A549 treated with dexamethasone at 1 μM for 4 hours (cell line): ENCODE measurements around the gene CHMP4A. TPM values are rescaled to one million over a fixed set of nuclear protein-coding genes. Genes with fewer than 3 reads are reported as not detected.

Source experiments
- total RNA-seq: library from RNA; stranded (reverse); fragments of 200-300 nt; extraction: Qiagen RNA extraction; gene quantifications from 5 replicates; pipeline ENCODE4 v1.2.3, GENCODE V29; 2022

CHMP4A gene, protein sequence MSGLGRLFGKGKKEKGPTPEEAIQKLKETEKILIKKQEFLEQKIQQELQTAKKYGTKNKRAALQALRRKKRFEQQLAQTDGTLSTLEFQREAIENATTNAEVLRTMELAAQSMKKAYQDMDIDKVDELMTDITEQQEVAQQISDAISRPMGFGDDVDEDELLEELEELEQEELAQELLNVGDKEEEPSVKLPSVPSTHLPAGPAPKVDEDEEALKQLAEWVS
- total RNA-seq = 81.0 to 115 TPM (median 82.9 TPM) in 5 replicates

DNA sequence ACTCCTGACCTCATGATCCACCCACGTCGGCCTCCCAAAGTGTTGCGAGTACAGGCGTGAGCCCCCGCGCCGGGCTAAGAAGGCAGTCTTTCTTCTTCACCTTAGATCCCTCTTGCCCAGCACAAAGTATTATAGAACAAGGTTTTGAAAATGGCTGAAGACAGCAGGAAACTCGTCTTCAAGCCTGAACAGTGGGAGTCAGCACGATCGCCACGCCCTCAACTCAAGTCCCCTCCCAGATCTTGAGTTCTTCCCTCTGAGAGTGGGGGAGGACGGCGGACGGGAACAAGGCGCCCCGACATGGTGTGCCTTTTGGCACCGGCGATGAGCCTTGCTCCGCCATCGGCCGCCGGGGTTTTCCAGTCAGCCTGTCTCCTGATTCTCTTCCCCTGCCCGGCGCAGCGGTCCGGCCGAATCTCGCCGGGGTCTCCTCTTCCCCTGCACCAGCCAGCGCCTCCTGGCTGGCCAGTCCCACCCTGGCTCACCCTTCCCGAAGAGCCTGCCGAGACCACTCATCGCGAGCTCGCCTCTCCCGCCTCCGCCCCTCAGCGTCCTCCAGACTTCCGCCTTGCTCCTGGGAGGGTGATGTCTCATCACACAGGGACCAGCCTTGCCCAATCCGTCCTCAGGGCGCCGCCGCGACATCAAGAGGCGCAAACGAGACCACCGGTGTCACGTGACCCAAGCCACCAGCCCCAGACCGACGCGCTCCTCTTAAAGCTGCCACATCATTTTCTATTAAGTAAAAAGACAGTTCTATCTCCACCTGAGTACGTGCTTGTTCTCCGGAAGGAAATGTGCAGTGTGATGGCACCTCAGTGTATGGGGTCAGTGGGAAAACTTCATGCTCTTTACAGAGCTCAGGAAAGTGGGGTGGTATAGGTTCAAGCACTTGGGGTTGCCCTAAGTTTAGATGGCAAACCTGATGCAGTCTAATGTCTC is at the start of gene CHMP4A:
TSS of gene CHMP4A (minus strand) at position 565 of the 942 bp plus-strand sequence. CDS start at position 516, 49 bp downstream.

DNA sequence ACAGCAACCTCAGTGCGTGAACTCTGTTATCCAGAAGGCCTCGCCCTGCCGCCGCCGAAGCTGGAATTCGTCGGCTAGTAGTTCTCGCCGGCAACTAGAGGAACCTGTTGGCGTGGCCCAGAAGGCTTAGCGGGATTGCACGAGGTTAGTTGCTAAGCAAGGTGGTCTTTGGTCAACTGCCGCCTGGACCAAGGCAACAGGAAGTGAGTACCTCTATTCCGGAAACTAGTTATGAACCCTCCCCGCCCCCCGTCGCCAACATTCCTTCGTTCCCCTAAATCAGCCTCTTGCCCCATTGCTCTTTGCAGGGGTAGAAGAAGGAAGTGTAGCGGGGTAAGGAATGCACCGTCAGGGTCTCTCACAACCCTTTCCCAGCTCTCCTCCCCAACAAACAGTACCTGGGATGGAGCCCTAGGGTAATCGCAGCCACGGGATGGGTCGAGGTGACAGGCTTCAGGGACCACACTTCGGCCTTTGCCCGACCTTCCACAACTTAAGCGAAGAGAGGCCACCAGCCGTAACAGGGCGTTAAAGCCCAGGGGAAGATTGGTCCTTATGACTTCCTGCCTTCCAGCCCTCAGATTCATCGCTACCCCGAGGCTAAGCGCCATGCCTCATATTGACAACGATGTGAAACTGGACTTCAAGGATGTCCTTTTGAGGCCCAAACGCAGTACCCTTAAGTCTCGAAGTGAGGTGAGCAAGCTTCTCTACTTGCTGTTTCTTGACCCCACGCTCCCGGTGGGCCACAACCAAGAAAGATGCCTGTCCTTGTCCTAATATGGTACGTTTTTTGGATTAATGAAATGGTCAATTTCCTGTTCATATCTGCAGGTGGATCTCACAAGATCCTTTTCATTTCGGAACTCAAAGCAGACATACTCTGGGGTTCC is 19.6 kb upstream of the CHMP4A start, which contains the start of gene GMPR2:
TSS of gene GMPR2 (plus strand) at position 285 of the 893 bp plus-strand sequence. CDS start at position 610, 325 bp downstream.

DNA sequence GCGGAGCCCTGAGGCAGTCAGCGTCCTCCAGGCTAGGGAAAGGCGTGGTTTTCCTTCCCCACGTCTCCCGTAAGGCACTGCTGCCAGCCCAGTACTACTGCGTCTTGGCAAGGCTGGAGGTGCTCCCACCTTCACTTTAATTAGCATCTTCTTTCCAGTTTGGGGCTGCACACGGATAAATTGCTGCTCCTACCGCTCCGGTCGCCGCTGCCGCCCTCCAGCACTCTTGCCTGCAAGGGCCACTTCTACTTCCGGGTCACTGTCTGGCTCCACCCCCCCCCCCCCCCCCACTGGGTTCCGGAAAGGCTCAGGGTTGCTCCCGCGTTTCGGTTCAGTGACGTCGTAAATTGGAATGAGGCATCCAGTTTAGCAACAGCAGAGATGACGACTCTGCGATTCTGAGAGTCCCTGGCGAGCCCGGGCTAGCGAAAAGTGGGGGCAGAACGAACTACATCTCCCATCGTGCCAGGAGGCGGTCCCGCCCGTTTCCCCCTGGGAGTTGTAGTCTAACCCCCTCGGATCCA is 18.9 kb upstream of the CHMP4A start, which contains the start of gene NEDD8:
TSS of gene NEDD8 (minus strand) at position 247 of the 524 bp plus-strand sequence. CDS start at position 147, 100 bp downstream.

DNA sequence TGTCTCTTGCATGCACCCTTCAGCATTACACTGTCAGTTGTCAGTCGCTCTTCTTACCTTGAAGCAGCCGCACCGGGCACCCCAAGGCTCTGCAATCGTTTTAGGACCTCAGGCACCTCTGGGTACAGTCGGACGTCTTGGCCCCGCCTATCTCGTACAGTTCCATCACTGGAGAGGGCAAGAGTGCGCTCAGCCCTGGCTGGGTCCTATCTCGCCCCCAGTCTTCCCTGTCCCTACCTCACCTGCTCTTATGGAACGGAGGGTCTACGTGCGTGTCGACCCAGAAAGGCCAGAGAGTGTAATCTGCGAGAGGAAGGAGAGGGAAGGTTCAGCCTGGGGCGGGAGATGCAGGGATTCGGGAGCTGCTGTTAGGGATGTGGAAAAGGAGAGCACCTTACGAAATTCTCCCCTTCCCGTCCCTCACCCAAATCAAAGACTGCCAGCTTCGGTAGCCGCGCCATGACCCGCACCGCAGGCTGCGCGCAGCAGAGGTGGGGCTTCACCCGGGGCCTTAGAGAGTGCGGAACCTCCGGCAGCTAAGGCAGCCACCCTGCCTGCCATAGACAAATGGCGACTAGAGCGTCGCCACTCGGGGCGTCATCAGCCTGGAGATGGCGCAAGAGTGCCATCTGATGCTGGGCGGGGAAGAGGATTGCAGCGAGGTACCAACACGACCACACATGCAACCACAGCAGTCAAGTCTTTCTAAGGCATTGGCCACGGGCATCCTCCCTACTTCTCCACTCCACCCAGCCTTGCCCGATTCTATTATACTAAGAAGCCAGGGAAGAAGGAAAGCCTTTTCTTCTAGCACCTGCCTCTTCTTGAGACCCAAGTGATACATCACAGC is 2.4 kb upstream of the CHMP4A start, which contains the start of gene MDP1:
TSS of gene MDP1 (minus strand) at position 572 of the 850 bp plus-strand sequence. CDS start at position 461, 111 bp downstream.

DNA sequence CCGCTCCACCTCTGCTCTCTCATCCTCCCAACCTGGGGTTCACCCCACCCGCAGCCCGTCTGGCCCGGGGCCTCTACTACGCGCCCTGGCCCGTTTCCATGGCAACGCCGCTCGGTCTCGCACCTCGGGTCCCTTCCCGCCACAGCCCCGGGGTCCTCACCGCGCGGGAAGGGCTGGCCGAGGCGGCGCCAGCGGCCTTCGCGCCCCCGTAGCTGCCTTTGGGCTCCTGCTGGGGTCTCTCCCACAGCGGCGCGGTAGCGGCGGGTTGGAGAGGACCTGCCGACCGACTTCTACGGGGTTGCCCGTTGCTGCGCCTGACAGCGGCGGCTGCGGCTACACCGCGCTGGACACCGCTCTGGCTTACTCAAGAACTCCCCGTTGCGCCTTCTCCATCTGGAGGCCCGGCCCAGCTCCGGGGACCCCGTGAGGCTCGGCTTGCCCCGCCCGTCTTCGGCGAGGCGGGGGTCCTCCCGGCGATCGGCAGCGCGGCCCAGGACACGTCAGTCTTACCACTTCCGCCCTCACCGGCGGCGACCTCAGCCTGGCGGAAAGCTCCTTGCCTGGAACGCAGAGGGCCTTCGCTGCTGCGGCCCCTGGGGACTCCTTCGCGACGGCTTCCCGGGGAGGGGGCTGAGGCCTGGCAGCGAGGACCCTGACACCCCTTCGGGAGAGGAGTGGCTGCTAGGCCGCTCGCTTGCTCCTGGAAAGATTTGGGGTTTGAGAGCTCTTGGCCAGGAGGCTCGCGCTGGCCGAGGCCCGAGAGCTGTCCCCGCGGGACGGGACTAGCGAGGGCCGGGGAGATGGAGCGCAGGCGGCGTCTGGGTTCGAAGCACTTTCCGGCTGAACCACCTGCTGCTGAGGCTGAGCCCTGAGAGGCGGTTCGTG is 17.9 kb downstream of the CHMP4A start, which contains the start of gene TM9SF1:
TSS of gene TM9SF1 (minus strand) at position 256 of the 885 bp plus-strand sequence. CDS start 422 bp downstream, outside the sequence.

DNA sequence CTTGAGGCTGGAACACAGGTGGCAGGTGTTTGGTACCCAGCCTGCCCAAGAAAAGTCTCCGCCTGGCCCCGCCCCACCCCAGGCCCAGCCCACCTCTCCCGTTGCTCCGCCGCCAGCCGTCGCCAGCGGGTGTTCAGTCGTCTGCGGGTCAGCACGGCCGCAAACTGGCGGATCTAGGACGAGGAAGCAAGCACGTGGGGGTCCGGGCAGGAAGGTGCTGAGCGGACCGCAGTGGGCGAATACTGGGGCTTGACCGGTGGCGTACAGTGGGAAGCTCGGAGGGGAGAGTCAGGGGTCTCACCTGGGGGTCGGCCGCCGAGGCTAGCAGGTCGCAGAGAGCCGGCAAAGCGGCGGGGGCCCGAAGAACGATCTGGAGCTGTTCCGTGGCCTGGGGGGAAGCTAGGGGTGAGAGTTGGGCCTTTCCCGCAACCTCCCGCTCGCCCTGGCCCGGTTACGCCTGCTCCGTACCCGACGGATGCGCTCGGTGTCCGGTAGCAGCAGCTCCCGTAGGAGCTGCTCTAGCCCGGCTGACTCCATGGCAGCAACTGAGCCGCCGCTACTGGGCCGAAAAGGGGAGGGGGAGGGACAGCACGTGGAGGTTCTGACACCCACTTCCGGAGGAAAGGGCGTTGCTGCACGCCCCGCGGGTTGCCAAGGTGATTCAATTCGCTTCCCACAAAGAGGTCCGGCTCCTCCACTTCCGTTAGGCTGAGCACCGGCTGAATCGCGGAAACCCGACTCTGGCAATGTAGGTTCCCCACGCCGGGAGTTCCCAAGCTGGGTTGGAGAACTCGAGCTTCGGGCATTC is 24.8 kb downstream of the CHMP4A start, which contains the start of gene IPO4:
TSS of gene IPO4 (minus strand) at position 566 of the 808 bp plus-strand sequence. CDS start at position 537, 29 bp downstream.

DNA sequence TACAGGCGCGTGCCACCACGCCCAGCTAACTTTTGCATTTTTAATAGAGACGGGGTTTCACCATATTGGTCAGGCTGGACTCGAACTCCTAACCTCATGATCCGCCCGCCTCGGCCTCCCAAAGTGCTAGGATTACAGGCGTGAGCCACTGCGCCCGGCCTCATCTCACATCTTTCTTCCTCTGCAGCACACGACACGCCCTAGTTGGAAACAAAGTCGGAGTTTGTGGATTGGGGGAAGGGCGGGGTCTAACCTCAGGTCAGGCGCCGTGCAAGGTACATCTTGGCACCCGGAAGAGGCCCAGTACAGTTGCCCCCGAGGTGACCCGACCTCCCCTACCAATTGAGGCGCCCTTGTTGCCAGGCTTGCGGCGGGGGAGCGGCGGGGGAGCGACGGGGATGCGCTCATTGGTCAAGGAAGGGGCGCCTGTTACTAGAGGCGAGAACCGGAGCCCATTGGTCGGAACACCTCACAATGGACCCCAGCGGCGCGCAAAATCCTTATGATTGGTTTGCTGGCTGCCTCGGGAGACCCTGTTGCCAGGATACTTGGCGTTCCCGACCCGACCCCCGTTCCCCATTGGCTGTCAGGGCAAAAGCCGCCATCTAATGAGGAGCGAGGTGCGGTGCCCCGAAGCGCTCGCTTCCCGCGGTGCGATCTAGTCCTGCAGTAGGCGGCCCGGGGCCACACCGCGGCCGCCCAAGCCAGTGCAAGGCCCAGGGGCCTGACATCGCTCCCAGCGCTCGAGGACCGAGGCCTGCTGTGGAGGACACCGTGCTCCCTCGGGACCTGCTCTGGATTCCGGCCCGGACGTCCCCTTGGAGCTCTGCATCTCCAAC is 41.6 kb downstream of the CHMP4A start, which contains the start of gene REC8:
TSS of gene REC8 (plus strand) at position 659 of the 839 bp plus-strand sequence. CDS start 473 bp downstream, outside the sequence.

DNA sequence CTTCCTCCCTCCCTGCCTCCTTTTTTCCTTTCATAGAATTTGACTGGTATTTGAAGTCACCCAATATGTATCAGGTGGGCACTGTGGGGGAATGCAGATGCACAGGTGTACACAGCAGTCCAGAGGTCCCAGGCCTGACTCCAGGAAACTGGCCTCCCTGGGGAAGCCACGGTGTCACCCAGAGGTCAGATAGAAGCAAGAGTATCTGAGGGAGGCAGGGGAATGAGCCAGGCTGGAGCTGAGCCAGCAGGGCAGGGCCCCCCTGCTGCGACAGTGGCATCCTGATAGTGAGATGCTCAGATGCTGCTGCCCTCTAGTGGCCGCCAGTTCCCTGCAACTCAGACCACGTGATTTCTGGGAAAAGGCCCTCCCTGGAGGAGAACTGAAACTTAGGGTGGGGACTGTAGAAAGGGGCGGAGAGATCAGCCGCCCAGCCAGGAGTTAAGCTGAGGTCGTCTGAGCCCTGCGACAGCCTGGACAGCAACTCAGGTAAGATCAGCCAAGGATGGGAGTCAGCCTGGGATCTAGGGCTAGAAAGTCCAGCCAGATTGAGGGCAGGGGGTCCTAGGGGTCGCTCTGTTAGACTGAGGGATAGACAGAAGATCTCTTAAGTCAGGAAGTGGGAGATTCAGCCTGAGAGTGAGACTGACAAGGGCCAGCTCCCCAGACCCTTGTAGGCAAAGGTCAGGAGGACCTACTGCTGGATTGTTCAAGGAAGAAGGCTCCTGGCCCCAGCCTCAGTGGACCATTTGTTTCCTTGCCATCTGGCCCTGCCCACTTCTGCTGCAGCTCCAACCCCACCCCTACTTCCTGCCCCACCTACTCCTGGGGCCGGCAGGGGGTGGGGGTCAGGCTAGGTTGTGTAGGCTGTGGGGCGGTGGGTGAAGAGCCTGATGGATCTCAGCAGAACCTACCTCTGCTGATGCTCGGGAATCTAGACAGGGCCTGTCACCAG is 52.2 kb downstream of the CHMP4A start, which contains the start of gene IRF9:
TSS of gene IRF9 (plus strand) at position 416 of the 955 bp plus-strand sequence. CDS start 880 bp downstream, outside the sequence.

Other genes starting within 250 kb of the CHMP4A start
- gene DHRS4L2, start 224.6 kb downstream of the CHMP4A start, total RNA-seq = 21.1 to 36.7 TPM (median 31.9 TPM) in 5 replicates
- gene CARMIL3, start 161.5 kb downstream of the CHMP4A start, total RNA-seq = 0.29 to 0.86 TPM (median 0.53 TPM) in 5 replicates
- 0.06 to 0.34 TPM (median 0.13 TPM) in 5 replicates for gene CPNE6, start 141.9 kb downstream of the CHMP4A start, total RNA-seq
- gene PCK2, start 119.2 kb downstream of the CHMP4A start, total RNA-seq = 15.7 to 23.6 TPM (median 21.3 TPM) in 5 replicates
- gene DCAF11, start 98.7 kb downstream of the CHMP4A start, total RNA-seq = 21.0 to 23.9 TPM (median 22.6 TPM) in 5 replicates
- 0.60 to 1.2 TPM (median 0.86 TPM) in 5 replicates for gene NRL, start 98.5 kb downstream of the CHMP4A start, total RNA-seq
- 0.09 to 0.16 TPM (median 0.14 TPM) in 3 of 5 replicates, not detected in the others for gene FITM1, start 82.8 kb downstream of the CHMP4A start, total RNA-seq
- 138 to 176 TPM (median 145 TPM) in 5 replicates for gene PSME1, start 77.3 kb downstream of the CHMP4A start, total RNA-seq
- 47.5 to 52.9 TPM (median 49.0 TPM) in 5 replicates for gene EMC9, start 71.9 kb downstream of the CHMP4A start, total RNA-seq
- 137 to 183 TPM (median 150 TPM) in 5 replicates for gene PSME2, start 66.9 kb downstream of the CHMP4A start, total RNA-seq
- 22.5 to 40.0 TPM (median 36.1 TPM) in 5 replicates for gene RNF31, start 66.0 kb downstream of the CHMP4A start, total RNA-seq
- 15.8 to 20.8 TPM (median 16.9 TPM) in 5 replicates for gene IRF9, start 52.2 kb downstream of the CHMP4A start, total RNA-seq
- gene REC8, start 41.4 kb downstream of the CHMP4A start, total RNA-seq = 2.7 to 6.1 TPM (median 3.4 TPM) in 5 replicates
- gene IPO4, start 24.7 kb downstream of the CHMP4A start, total RNA-seq = 68.8 to 105 TPM (median 97.4 TPM) in 5 replicates
- gene TM9SF1, start 18.0 kb downstream of the CHMP4A start, total RNA-seq = 58.4 to 67.4 TPM (median 65.1 TPM) in 5 replicates
- gene TSSK4, start 7.8 kb downstream of the CHMP4A start, total RNA-seq = not detected in 5 replicates
- 23.3 to 28.2 TPM (median 26.8 TPM) in 5 replicates for gene MDP1, start 2.6 kb upstream of the CHMP4A start, total RNA-seq
- 414 to 527 TPM (median 420 TPM) in 5 replicates for gene NEDD8, start 18.9 kb upstream of the CHMP4A start, total RNA-seq
- gene GMPR2, start 19.4 kb upstream of the CHMP4A start, total RNA-seq = 52.0 to 70.3 TPM (median 55.1 TPM) in 5 replicates
- gene TINF2, start 29.1 kb upstream of the CHMP4A start, total RNA-seq = 30.5 to 38.0 TPM (median 34.9 TPM) in 5 replicates
- 0.82 to 1.4 TPM (median 1.1 TPM) in 5 replicates for gene TGM1, start 49.7 kb upstream of the CHMP4A start, total RNA-seq
- gene RABGGTA, start 58.1 kb upstream of the CHMP4A start, total RNA-seq = 13.5 to 15.8 TPM (median 14.7 TPM) in 5 replicates
- 9.3 to 12.6 TPM (median 11.1 TPM) in 5 replicates for gene DHRS1, start 86.3 kb upstream of the CHMP4A start, total RNA-seq
- 12.5 to 17.2 TPM (median 17.2 TPM) in 5 replicates for gene NOP9, start 86.4 kb upstream of the CHMP4A start, total RNA-seq
- gene CIDEB, start 94.5 kb upstream of the CHMP4A start, total RNA-seq = 0.12 to 0.32 TPM (median 0.14 TPM) in 4 of 5 replicates, not detected in the other
- 1.3 to 5.0 TPM (median 3.6 TPM) in 5 replicates for gene LTB4R2, start 96.7 kb upstream of the CHMP4A start, total RNA-seq
- 2.7 to 6.5 TPM (median 4.3 TPM) in 5 replicates for gene LTB4R, start 98.0 kb upstream of the CHMP4A start, total RNA-seq
- 0.08 TPM in 1 of 5 replicates, not detected in the others for gene ADCY4, start 121.6 kb upstream of the CHMP4A start, total RNA-seq
- gene RIPK3, start 126.5 kb upstream of the CHMP4A start, total RNA-seq = 0.09 TPM in 1 of 5 replicates, not detected in the others
- gene NFATC4, start 154.7 kb upstream of the CHMP4A start, total RNA-seq = 0.09 to 0.28 TPM (median 0.15 TPM) in 5 replicates
- 0.30 to 0.58 TPM (median 0.49 TPM) in 5 replicates for gene NYNRIN, start 185.5 kb upstream of the CHMP4A start, total RNA-seq
- 0.84 to 1.3 TPM (median 1.0 TPM) in 5 replicates for gene CBLN3, start 216.2 kb upstream of the CHMP4A start, total RNA-seq
- 21.0 to 29.0 TPM (median 26.8 TPM) in 5 replicates for gene KHNYN, start 216.5 kb upstream of the CHMP4A start, total RNA-seq
- 37.6 to 50.9 TPM (median 44.9 TPM) in 5 replicates for gene SDR39U1, start 229.3 kb upstream of the CHMP4A start, total RNA-seq